ENCODE results near the gene SEC22A.

GRCh38 chr3:123188058-123188457 lies 13.7 kb upstream of the SEC22A start:
- TF ChIP-seq CTCF (IDR thresholded peaks at IDR 0.05): no peak
- no peak for TF ChIP-seq POLR2A (IDR thresholded peaks at IDR 0.05)

Data from adrenal gland (tissue), 5 donors.